SK-N-SH (cell line): ENCODE results near the gene ALG11. TPM values are rescaled to one million over a fixed set of nuclear protein-coding genes. Genes with fewer than 3 reads are reported as not detected.

Experiments
- CTCF ChIA-PET: fragments of 300-600, 350-600 bp; formaldehyde crosslinking; extraction: SDS; loops from one replicate; lab custom pipeline; 2021; lab: Yijun Ruan, JAX
- POLR2A ChIA-PET: fragments of 350-600 bp; sonication (Branson Sonifier 250); formaldehyde crosslinking; extraction: SDS; loops from one replicate; lab custom pipeline; 2020; ENCODE audit warnings: antibody characterized with exemption, inconsistent platforms; lab: Yijun Ruan, JAX
- DNase-seq: peaks from one replicate; pipeline ENCODE4 v3.0.0; 2012
- H2AFZ ChIP-seq: fragments of 200-600 bp; sonication (generic); 2 replicates; pipeline ENCODE4 v1.8.1; 2016; ENCODE audit warnings: antibody characterized with exemption, mild to moderate bottlenecking, low read depth
- H3F3A ChIP-seq: fragments of 200-600 bp; sonication (generic); replicated peaks from 2 replicates; pipeline ENCODE3; 2016; ENCODE audit warnings: antibody characterized with exemption, mild to moderate bottlenecking; ENCODE audit not compliant: insufficient read depth
- H3K27ac ChIP-seq, 2 experiments: fragments of 200-500 bp in 1 of 2; fragments of 200-600 bp in 1 of 2; sonication (Bioruptor generic) in 1 of 2; sonication (generic), shearing (Covaris generic) in 1 of 2; 2 replicates each; pipeline versions ENCODE4 v1.5.1 to v1.6.1; 2014 to 2016; ENCODE audit warnings: low read depth in 2 of 2, inconsistent platforms in 1 of 2, low read length in 1 of 2, mild to moderate bottlenecking in 1 of 2, mixed read lengths in 1 of 2
- H3K27me3 ChIP-seq: fragments of 200-600 bp; sonication (generic), shearing (Covaris generic); 2 replicates; pipeline ENCODE4 v1.6.1; 2016; ENCODE audit warnings: mixed run types; ENCODE audit not compliant: insufficient read depth
- H3K36me3 ChIP-seq, 2 experiments: fragments of 200-500 bp in 1 of 2; fragments of 200-600 bp in 1 of 2; sonication (Bioruptor generic) in 1 of 2; sonication (generic) in 1 of 2; replicated peaks in 1 of 2; 2 replicates each; pipeline versions ENCODE3 to v1.5.1; 2014 to 2016; ENCODE audit warnings: low read length in 1 of 2, mild to moderate bottlenecking in 1 of 2; ENCODE audit not compliant: insufficient read depth in 2 of 2, control insufficient read depth in 1 of 2
- H3K4me1 ChIP-seq, 2 experiments: fragments of 200-500 bp in 1 of 2; fragments of 200-600 bp in 1 of 2; sonication (Bioruptor generic) in 1 of 2; sonication (generic), shearing (Covaris generic) in 1 of 2; 2 replicates each; pipeline versions ENCODE4 v1.5.1 to v1.6.1; 2014 to 2016; ENCODE audit warnings: low read depth in 1 of 2, low read length in 1 of 2, mixed run types in 1 of 2; ENCODE audit not compliant: insufficient read depth in 2 of 2, control insufficient read depth in 1 of 2
- H3K4me2 ChIP-seq: fragments of 200-600 bp; sonication (generic), shearing (Covaris generic); 2 replicates; pipeline ENCODE4 v1.6.1; 2017; ENCODE audit warnings: mixed run types
- H3K4me3 ChIP-seq, 2 experiments: fragments of 200-500 bp in 1 of 2; fragments of 200-600 bp in 1 of 2; sonication (Bioruptor generic) in 1 of 2; sonication (generic), shearing (Covaris generic) in 1 of 2; 2 replicates each; pipeline versions ENCODE4 v1.5.1 to v1.8.1; 2014 to 2016; ENCODE audit warnings: low read depth in 2 of 2, inconsistent platforms in 1 of 2, low read length in 1 of 2, mild to moderate bottlenecking in 1 of 2, mixed read lengths in 1 of 2, moderate library complexity in 1 of 2
- H3K79me2 ChIP-seq: fragments of 200-600 bp; sonication (generic); 2 replicates; pipeline ENCODE4 v1.8.1; 2017; ENCODE audit warnings: mild to moderate bottlenecking; ENCODE audit not compliant: insufficient read depth
- H3K9ac ChIP-seq: fragments of 200-600 bp; sonication (generic); 2 replicates; pipeline ENCODE4 v1.6.1; 2017; ENCODE audit warnings: mixed run types
- H3K9me2 ChIP-seq: fragments of 200-600 bp; sonication (generic); 2 replicates; pipeline ENCODE4 v1.6.1; 2017; ENCODE audit warnings: mixed run types
- H3K9me3 ChIP-seq: fragments of 200-600 bp; sonication (generic); 2 replicates; pipeline ENCODE4 v1.6.1; 2017; ENCODE audit warnings: mixed run types, mild to moderate bottlenecking, moderate library complexity
- H4K20me1 ChIP-seq: fragments of 200-600 bp; sonication (generic); 2 replicates; pipeline ENCODE4 v1.6.1; 2017; ENCODE audit warnings: mild to moderate bottlenecking, mixed run types; ENCODE audit not compliant: insufficient read depth
- CHD2 ChIP-seq: fragments of 150-350 bp; IDR thresholded peaks from 2 replicates; pipeline ENCODE4 v1.6.1; 2018; ENCODE audit warnings: low read length; ENCODE audit not compliant: partially characterized antibody
- CTCF ChIP-seq: fragments of 200-600 bp; sonication (generic); IDR thresholded peaks from 2 replicates; pipeline ENCODE4 v1.6.1; 2017; ENCODE audit warnings: antibody characterized with exemption, mild to moderate bottlenecking, moderate library complexity
- EP300 ChIP-seq, 2 experiments: IDR thresholded peaks; 2 replicates each; pipeline versions ENCODE4 v1.4.0 to v1.6.1; 2012; ENCODE audit warnings: borderline replicate concordance in 1 of 2, low read depth in 1 of 2, low read length in 1 of 2
- EZH2phosphoT487 ChIP-seq: fragments of 200-600 bp; sonication (generic); IDR thresholded peaks from 2 replicates; pipeline ENCODE4 v1.6.1; 2017; ENCODE audit warnings: low read depth, mixed run types, mild to moderate bottlenecking, antibody characterized with exemption, moderate library complexity, borderline replicate concordance
- FOXJ3 ChIP-seq: sonication (generic); formaldehyde crosslinking; IDR thresholded peaks from 2 replicates; pipeline ENCODE4 v1.5.1; 2020; ENCODE audit warnings: mild to moderate bottlenecking, missing genetic modification reagents
- FOXM1 ChIP-seq: IDR thresholded peaks from 2 replicates; pipeline ENCODE4 v1.4.0; 2012; ENCODE audit warnings: low read depth, mild to moderate bottlenecking
- GABPA ChIP-seq: IDR thresholded peaks from 2 replicates; pipeline ENCODE4 v1.4.0; 2012; ENCODE audit warnings: low read depth, mild to moderate bottlenecking
- GATA2 ChIP-seq: sonication (generic); formaldehyde crosslinking; IDR thresholded peaks from 2 replicates; pipeline ENCODE4 v1.5.0; 2020; ENCODE audit warnings: mild to moderate bottlenecking, missing genetic modification reagents
- MAX ChIP-seq: IDR thresholded peaks from 2 replicates; pipeline ENCODE4 v1.4.0; 2012; ENCODE audit warnings: low read depth
- MXI1 ChIP-seq: IDR thresholded peaks from 2 replicates; pipeline ENCODE4 v1.6.1; 2012; ENCODE audit warnings: mild to moderate bottlenecking, low read depth, low read length, improper control_type of control experiment
- NRF1 ChIP-seq: IDR thresholded peaks from 2 replicates; pipeline ENCODE4 v1.6.1; 2012; ENCODE audit warnings: low read depth, mild to moderate bottlenecking, low read length
- POLR2AphosphoS5 ChIP-seq: IDR thresholded peaks from 2 replicates; pipeline ENCODE4 v1.6.1; 2012; ENCODE audit warnings: low read depth, low read length
- RCOR1 ChIP-seq: fragments of 150-350 bp; IDR thresholded peaks from 2 replicates; pipeline ENCODE4 v1.6.1; 2017; ENCODE audit warnings: antibody characterized with exemption, low read length
- RXRA ChIP-seq: IDR thresholded peaks from 2 replicates; pipeline ENCODE4 v1.4.0; 2012; ENCODE audit warnings: low read depth, mild to moderate bottlenecking, borderline replicate concordance
- SMC3 ChIP-seq: IDR thresholded peaks from 2 replicates; pipeline ENCODE4 v1.6.1; 2012; ENCODE audit warnings: low read depth, low read length, improper control_type of control experiment
- TAF1 ChIP-seq: IDR thresholded peaks from 2 replicates; pipeline ENCODE4 v1.6.1; 2012; ENCODE audit warnings: low read depth, mild to moderate bottlenecking, low read length, moderate library complexity, borderline replicate concordance
- USF1 ChIP-seq: IDR thresholded peaks from 2 replicates; pipeline ENCODE4 v1.4.0; 2012; ENCODE audit warnings: low read depth, borderline replicate concordance
- USF2 ChIP-seq: fragments of 150-350 bp; IDR thresholded peaks from 2 replicates; pipeline ENCODE4 v1.6.1; 2017; ENCODE audit warnings: antibody characterized with exemption, low read length, low read depth, borderline replicate concordance
- ZBTB33 ChIP-seq: IDR thresholded peaks from 2 replicates; pipeline ENCODE4 v1.4.0; 2012; ENCODE audit warnings: low read depth, borderline replicate concordance
- whole genome bisulfite sequencing: methylation state at CpG from one replicate; pipeline ENCODE4 v1.1.6; 2017; ENCODE audit warnings: low lambda C conversion rate; 5-methylcytosine and 5-hydroxymethylcytosine counted together
- polyA plus RNA-seq, 3 experiments: library from polyadenylated mRNA; depleted of rRNA; stranded (reverse); fragments of >200 nt; gene quantifications; 2 replicates each; pipeline ENCODE4 v1.2.3, GENCODE V29; 2012

Gene ALG11
- polyA plus RNA-seq, 1 of the 3 experiments (the other 2 are of a cell fraction), result 5.0 TPM

- Histone ChIP-seq H3K27me3 (no peaks in the 10 kb centered on the region), H3K4me2 (no peak overlapping the region), H3K9me3 (no peaks in the 10 kb centered on the region)
- WGBS, result 45% methylated on average over 6 of the region's 6 CpGs
- TF ChIP-seq FOXJ3 (CRISPR knock-in tag) (no peak), NRF1 (no peak), RXRA (no peak), TAF1 (no peak), GABPA (no peak), ZBTB33 (no peak), CTCF (no peak), GATA2 (no peak), CHD2 (no peak)
- TF ChIP-seq, all 33 proteins: peak for 0
- H3K9me2 ChIP-seq, result no peaks in the 10 kb centered on the region
- no peaks in the 10 kb centered on the region for H3K79me2 ChIP-seq
- H2AFZ ChIP-seq, result no peak overlapping the region
- CTCF ChIA-PET, result interaction anchor here (1.2 to 3.8 kb wide), 4 partner anchors 16 to 155 kb away, joined by 3 to 35 read pairs (median 4); partner anchors contain the start of gene NEK5
- POLR2A ChIA-PET, result no interaction called here
- no peaks in the 10 kb centered on the region for H4K20me1 ChIP-seq
- H3F3A ChIP-seq, result no peaks in the 10 kb centered on the region
- H3K9ac ChIP-seq, result no peak overlapping the region
- no peak overlapping the region for H3K27ac ChIP-seq
- no peak overlapping the region for H3K4me3 ChIP-seq
- DNase-seq, result no peak
- H3K4me1 ChIP-seq, result no peaks in the 10 kb centered on the region; a peak in 1 of 4 replicates
- H3K36me3 ChIP-seq, result no peaks in the 10 kb centered on the region
These were observed 13.3 kb upstream of the ALG11 start for GRCh38 chr13:51998723-51999509.

GRCh38 chr13:51999510-51999911 is 12.7 kb upstream of the ALG11 start:
- ChIA-PET POLR2A (no interaction called here), CTCF (interaction anchor here (1.2 to 3.8 kb wide), 4 partner anchors 17 to 155 kb away, joined by 3 to 35 read pairs (median 4); partner anchors contain the start of gene NEK5)
- Histone ChIP-seq H3F3A (no peaks in the 10 kb centered on the region), H3K27me3 (no peaks in the 10 kb centered on the region), H4K20me1 (no peaks in the 10 kb centered on the region), H3K36me3 (no peaks in the 10 kb centered on the region), H3K4me2 (no peak overlapping the region), H3K9me3 (no peaks in the 10 kb centered on the region), H2AFZ (no peak overlapping the region), H3K4me3 (no peak overlapping the region), H3K27ac (no peak overlapping the region), H3K79me2 (no peaks in the 10 kb centered on the region), H3K9me2 (no peaks in the 10 kb centered on the region), H3K9ac (no peak overlapping the region), H3K4me1 (no peaks in the 10 kb centered on the region; a peak in 1 of 4 replicates)
- no peak for DNase-seq
- 78% methylated on average over 13 of the region's 13 CpGs for WGBS
- TF ChIP-seq MXI1 (no peak), RXRA (no peak), SMC3 (no peak), USF2 (no peak), RCOR1 (no peak), EP300 (IDR thresholded peaks at IDR 0.05; ENCODE audit: borderline replicate concordance in 1 of 2, low read depth in 1 of 2, low read length in 1 of 2) (no peak), FOXM1 (no peak), GABPA (no peak), FOXJ3 (CRISPR knock-in tag) (no peak), POLR2AphosphoS5 (no peak), USF1 (no peak), MAX (no peak), EZH2phosphoT487 (no peak)
